Ishikawa (cell line): ENCODE data around the gene LMF1.

Experiments
- CEBPB ChIP-seq: IDR thresholded peaks from 2 replicates; pipeline ENCODE4 v1.6.1; 2012
- CREB1 ChIP-seq: IDR thresholded peaks from 2 replicates; pipeline ENCODE4 v1.6.1; 2012; ENCODE audit warnings: low read depth
- EGR1 ChIP-seq: IDR thresholded peaks from 2 replicates; pipeline ENCODE4 v1.6.1; 2012
- EP300 ChIP-seq: IDR thresholded peaks from 2 replicates; pipeline ENCODE4 v1.6.1; 2012; ENCODE audit warnings: borderline replicate concordance
- FOXM1 ChIP-seq: IDR thresholded peaks from 2 replicates; pipeline ENCODE4 v1.6.1; 2012; ENCODE audit warnings: low read depth, borderline replicate concordance
- MAX ChIP-seq: IDR thresholded peaks from 2 replicates; pipeline ENCODE4 v1.6.1; 2012
- NFIC ChIP-seq: IDR thresholded peaks from 2 replicates; pipeline ENCODE4 v1.6.1; 2012
- RAD21 ChIP-seq: IDR thresholded peaks from 2 replicates; pipeline ENCODE4 v1.6.1; 2012; ENCODE audit warnings: low read depth
- REST ChIP-seq: IDR thresholded peaks from 2 replicates; pipeline ENCODE4 v1.6.1; 2012; ENCODE audit warnings: low read depth, mild to moderate bottlenecking
- TAF1 ChIP-seq: IDR thresholded peaks from 2 replicates; pipeline ENCODE4 v1.6.1; 2012; ENCODE audit warnings: low read depth, mild to moderate bottlenecking
- TCF12 ChIP-seq: IDR thresholded peaks from 2 replicates; pipeline ENCODE4 v1.6.1; 2012; ENCODE audit warnings: low read depth
- TEAD4 ChIP-seq: IDR thresholded peaks from 2 replicates; pipeline ENCODE4 v1.6.1; 2012
- USF1 ChIP-seq: IDR thresholded peaks from 2 replicates; pipeline ENCODE4 v1.6.1; 2012
- YY1 ChIP-seq: IDR thresholded peaks from 2 replicates; pipeline ENCODE4 v1.6.1; 2012; ENCODE audit warnings: low read depth
- ZBTB7A ChIP-seq: IDR thresholded peaks from 2 replicates; pipeline ENCODE4 v1.6.1; 2012; ENCODE audit warnings: low read depth

The LMF1 gene

GRCh38 chr16:931171-931570 is 39.6 kb downstream of the LMF1 start:
- TF ChIP-seq TEAD4 = no peak
- TF ChIP-seq REST = no peak
- TF ChIP-seq MAX = no peak
- TF ChIP-seq USF1 = no peak
- TF ChIP-seq EP300 = no peak
- TF ChIP-seq CEBPB = no peak
- TF ChIP-seq EGR1 = no peak
- no peak for TF ChIP-seq YY1
- TF ChIP-seq RAD21 = no peak
- no peak for TF ChIP-seq FOXM1
- TF ChIP-seq TAF1 = no peak
- no peak for TF ChIP-seq TCF12

- no peak for TF ChIP-seq CREB1
- no peak for TF ChIP-seq TEAD4
- no peak for TF ChIP-seq TAF1
Observed at GRCh38 chr16:930511-930910, 40.3 kb downstream of the LMF1 start.

GRCh38 chr16:930076-930475 is 40.7 kb downstream of the LMF1 start:
- TF ChIP-seq RAD21 (no peak), YY1 (no peak), TAF1 (no peak), TCF12 (no peak), MAX (no peak), NFIC (no peak), USF1 (no peak), ZBTB7A (no peak), CEBPB (no peak)

DNA sequence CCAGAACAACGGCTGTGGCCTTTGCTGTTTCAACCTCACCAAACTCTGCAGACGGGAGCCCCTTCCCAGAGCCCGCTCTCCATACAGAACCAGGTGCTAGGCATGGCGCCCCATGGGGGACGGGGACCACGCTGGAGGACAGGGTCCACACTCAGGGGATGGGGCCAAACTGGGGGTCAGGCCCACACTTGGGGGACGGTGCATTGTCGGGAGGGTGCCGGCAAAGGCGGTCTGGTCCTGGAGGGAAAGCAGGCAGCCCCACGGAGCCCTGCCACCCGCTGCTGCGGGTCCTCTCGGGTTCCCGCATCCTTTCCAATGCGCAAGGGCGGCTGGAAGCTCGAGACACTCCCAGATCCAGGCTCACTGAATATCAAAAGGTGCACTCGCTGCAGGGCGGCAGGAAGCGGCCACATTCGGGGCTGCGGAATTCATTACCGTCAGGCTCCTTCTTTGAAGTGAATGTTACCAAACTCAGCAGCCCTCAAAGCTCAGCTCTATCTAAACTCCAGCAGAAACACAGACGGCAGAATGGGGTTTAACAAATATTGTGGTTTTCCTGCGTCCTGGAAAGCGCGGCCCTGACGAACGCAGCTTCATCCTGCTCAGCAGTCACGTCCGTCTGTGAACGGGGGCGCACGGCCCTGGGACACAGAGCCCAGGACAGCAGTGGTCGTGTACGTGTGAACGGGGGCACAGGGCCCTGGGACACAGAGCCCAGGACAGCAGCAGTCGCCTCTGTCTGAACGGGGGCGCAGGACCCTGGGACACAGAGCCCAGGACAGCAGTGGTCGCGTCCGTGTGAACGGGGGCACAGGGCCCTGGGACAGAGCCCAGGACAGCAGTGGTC is 41.3 kb downstream of the LMF1 start:
- TF ChIP-seq TEAD4 (no peak), CEBPB (no peak), USF1 (no peak), MAX (no peak), FOXM1 (no peak), EGR1 (no peak), EP300 (no peak), REST (no peak), CREB1 (no peak), TAF1 (no peak), NFIC (no peak), RAD21 (no peak), YY1 (no peak), ZBTB7A (no peak), TCF12 (no peak)

GRCh38 chr16:928526-928925 is 42.3 kb downstream of the LMF1 start:
- TF ChIP-seq ZBTB7A (no peak), CREB1 (no peak), TAF1 (no peak), RAD21 (no peak), EGR1 (no peak), REST (no peak), MAX (no peak), USF1 (no peak), FOXM1 (no peak)
